Spinal cord (tissue), 10 donors: ENCODE results near the gene STK33. TPM values are rescaled to one million over a fixed set of nuclear protein-coding genes. Genes with fewer than 3 reads are reported as not detected.
"Not testable (repeated sequence)": the region's sequence is repeated elsewhere in the genome, so short reads cannot be mapped to it uniquely, and the experiment has no call there.

Experiments used
- DNase-seq, 6 donors: peaks; one replicate each; pipeline versions ENCODE4 v3.0.0 to v3.0.0-alpha.2; 2013 to 2015; ENCODE audit warnings: low spot score in 6 of 6, low read depth in 4 of 6
- H3K27ac ChIP-seq: one replicate; pipeline ENCODE4 v1.5.1; 2013; ENCODE audit warnings: low read depth, low read length, control low read depth
- H3K27me3 ChIP-seq: one replicate; pipeline ENCODE4 v1.6.1; 2013; ENCODE audit warnings: low read length; ENCODE audit not compliant: control insufficient read depth, insufficient read depth
- H3K36me3 ChIP-seq: one replicate; pipeline ENCODE4 v1.6.1; 2013; ENCODE audit warnings: low read length; ENCODE audit not compliant: control insufficient read depth, insufficient read depth
- H3K4me1 ChIP-seq: one replicate; pipeline ENCODE4 v1.6.1; 2013; ENCODE audit warnings: low read length; ENCODE audit not compliant: control insufficient read depth, insufficient read depth
- H3K4me3 ChIP-seq: one replicate; pipeline ENCODE4 v1.5.1; 2013; ENCODE audit warnings: low read depth, low read length, control low read depth
- H3K9me3 ChIP-seq: one replicate; pipeline ENCODE4 v1.6.1; 2013; ENCODE audit warnings: low read length; ENCODE audit not compliant: control insufficient read depth, insufficient read depth
- WGBS: methylation state at CpG from one replicate; pipeline ENCODE4 v1.1.5; 2013; ENCODE audit warnings: missing lambda C conversion rate; ENCODE audit not compliant: insufficient coverage; 5-methylcytosine and 5-hydroxymethylcytosine counted together
- polyA plus RNA-seq, 2 donors: library from polyadenylated mRNA; unstranded; fragments of 120-200 nt; gene quantifications; one replicate each; pipeline ENCODE4 v1.2.1, GENCODE V29; 2013; ENCODE audit not compliant: insufficient read length in 2 of 2
- total RNA-seq, 2 donors: library from RNA; depleted of rRNA in 1 of 2; stranded (reverse); fragments of 120-200 nt in 1 of 2; fragments of >200 nt in 1 of 2; gene quantifications; one replicate each; pipeline versions ENCODE4 v1.2.3 to v1.2.4, GENCODE V29; 2013 to 2014
- donor health status: healthy.

The STK33 gene
- total and polyA plus RNA-seq, 4 donors = 23.0 to 40.6 (median 27.1) TPM

DNA sequence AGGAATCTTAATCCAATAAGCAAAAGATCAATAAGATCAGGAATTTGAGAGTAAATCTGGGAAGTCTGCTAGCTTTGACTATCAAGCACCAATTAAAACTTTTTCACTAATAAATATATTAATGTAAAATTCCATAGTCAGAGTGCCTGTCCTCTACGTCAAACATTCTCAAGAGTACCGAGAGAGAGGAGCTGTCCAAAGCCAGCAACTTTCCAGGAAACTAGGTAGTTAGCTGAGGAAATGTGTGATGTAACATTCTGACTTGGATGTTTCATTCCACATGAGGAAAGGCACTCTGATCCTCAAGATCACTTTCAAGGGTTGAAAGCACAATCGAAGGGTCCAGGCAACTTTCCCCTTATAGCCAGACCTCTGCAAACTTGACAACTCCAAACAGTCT, 113.2 kb downstream of the STK33 start:
- no peak for DNase-seq
- WGBS = 92% methylated on average over 2 of the region's 3 CpGs
- no peaks in the 10 kb centered on the region for H3K4me1 ChIP-seq
- H3K36me3 ChIP-seq = no peaks in the 10 kb centered on the region
- H3K27me3 ChIP-seq = no peaks in the 10 kb centered on the region
- H3K4me3 ChIP-seq = no peak overlapping the region
- H3K27ac ChIP-seq = no peak overlapping the region
- H3K9me3 ChIP-seq = no peaks in the 10 kb centered on the region

DNA sequence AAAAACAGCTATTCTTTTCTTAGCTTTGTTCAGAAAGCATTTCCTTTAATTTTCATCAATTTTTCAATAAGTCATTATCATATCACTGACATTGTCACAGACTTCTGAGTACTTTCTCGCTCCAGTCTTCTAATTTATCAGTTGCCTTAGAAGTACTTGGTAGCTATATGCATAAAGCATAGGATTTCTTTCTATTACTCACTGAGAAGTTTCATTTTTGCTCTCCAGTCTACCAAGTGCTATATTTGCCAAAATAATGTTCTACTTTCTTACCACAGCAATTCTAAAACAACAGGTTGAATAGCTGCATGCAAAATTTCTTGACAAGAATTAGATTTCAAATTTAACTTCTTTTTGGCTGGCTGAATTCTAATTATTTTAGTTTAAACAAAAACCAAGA, 116.3 kb downstream of the STK33 start:
- no peak for DNase-seq
- Histone ChIP-seq H3K27ac (no peak overlapping the region), H3K4me1 (no peaks in the 10 kb centered on the region), H3K36me3 (no peaks in the 10 kb centered on the region), H3K4me3 (no peak overlapping the region), H3K27me3 (no peaks in the 10 kb centered on the region), H3K9me3 (no peaks in the 10 kb centered on the region)
- no CpG with 5 or more reads among the region's 1 CpG for WGBS

DNA sequence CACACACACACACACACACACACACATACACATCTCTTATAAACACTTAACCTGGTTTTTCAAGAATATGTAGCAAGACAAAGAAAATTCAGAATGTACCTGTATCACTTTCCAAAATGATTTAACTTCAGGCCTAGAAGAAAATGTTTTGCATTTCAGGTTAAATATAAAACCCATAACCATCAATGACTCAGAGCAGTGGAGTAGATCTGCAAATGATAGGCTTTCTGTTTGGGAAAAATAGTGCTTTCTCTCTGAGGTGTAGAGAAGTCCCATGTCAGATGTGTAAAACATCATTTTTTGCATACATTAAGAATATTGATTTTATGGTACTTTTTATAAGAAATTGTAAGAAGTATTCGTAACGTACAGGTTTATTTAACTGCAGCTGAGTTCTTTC, 116.9 kb downstream of the STK33 start:
- WGBS = no CpG with 5 or more reads among the region's 2 CpGs
- no peaks in the 10 kb centered on the region for H3K9me3 ChIP-seq
- no peaks in the 10 kb centered on the region for H3K4me1 ChIP-seq

DNA sequence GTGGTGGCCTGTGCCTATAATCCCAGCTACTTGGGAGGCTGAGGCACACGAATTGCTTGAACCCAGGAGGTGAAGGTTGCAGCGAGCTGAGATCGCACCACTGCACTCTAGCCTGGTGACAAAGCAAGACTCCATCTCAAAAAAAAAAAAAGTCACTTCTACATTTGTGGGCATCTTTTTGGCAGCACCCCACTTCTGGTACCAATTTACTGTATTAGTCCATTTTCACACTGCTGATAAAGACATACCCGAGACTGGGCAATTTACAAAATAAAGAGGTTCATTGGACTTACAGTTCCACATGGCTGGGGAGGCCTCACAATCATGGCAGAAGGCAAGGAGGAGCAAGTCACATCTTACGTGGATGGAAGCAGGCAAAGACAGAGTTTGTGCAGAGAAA, 126.2 kb downstream of the STK33 start:
- not testable (repeated sequence) for H3K36me3 ChIP-seq, DNase-seq, H3K27ac ChIP-seq, H3K9me3 ChIP-seq, H3K27me3 ChIP-seq, H3K4me1 ChIP-seq, H3K4me3 ChIP-seq
- WGBS = 100% methylated on average over 2 of the region's 5 CpGs

More for the DNA sequence above, 116.9 kb downstream of the STK33 start:
- Histone ChIP-seq H3K4me3 (no peak overlapping the region), H3K27ac (no peak overlapping the region), H3K27me3 (no peaks in the 10 kb centered on the region), H3K36me3 (no peaks in the 10 kb centered on the region)
- DNase-seq = no peak

DNA sequence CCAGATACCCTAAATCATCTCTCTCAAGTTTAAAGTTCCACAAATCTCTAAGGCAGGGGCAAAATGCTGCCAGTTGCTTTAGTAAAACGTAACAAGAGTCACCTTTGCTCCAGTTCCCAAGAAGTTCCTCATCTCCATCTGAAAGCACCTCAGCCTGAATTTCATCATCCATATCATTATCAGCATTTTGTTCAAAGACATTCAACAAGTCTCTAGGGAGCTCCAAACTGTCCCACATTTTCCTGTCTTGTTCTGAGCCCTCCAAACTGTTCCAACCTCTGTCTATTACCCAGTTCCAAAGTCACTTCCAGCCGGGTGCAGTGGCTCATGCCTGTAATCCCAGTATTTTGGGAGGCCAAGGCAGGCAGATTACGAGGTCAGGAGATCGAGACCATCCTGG, 126.7 kb downstream of the STK33 start:
- not testable (repeated sequence) for H3K9me3 ChIP-seq, H3K4me1 ChIP-seq, H3K36me3 ChIP-seq, H3K4me3 ChIP-seq, H3K27ac ChIP-seq, DNase-seq, H3K27me3 ChIP-seq
- 96% methylated on average over 3 of the region's 4 CpGs for WGBS

DNA sequence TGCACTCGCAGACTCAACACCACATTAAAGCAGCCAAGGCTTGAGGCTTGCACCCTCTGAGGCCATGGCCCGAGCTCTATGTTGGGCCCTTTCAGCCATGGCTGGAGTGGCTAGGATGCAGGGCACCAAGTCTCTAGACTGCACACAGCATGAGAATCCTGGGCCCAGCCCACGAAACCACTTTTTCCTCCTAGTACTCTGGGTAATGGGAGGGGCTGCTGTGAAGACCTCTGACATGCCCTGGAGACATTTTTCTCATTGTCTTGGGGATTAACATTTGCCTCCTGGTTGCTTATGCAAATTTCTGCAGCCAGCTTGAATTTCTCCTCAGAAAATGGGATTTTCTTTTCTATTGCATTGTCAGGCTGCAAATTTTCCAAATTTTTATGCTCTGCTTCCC, 127.1 kb downstream of the STK33 start:
- H3K4me1 ChIP-seq, H3K4me3 ChIP-seq, H3K36me3 ChIP-seq, DNase-seq, H3K27ac ChIP-seq, H3K27me3 ChIP-seq, H3K9me3 ChIP-seq: not testable (repeated sequence)
- 97% methylated on average over 3 of the region's 3 CpGs for WGBS

DNA sequence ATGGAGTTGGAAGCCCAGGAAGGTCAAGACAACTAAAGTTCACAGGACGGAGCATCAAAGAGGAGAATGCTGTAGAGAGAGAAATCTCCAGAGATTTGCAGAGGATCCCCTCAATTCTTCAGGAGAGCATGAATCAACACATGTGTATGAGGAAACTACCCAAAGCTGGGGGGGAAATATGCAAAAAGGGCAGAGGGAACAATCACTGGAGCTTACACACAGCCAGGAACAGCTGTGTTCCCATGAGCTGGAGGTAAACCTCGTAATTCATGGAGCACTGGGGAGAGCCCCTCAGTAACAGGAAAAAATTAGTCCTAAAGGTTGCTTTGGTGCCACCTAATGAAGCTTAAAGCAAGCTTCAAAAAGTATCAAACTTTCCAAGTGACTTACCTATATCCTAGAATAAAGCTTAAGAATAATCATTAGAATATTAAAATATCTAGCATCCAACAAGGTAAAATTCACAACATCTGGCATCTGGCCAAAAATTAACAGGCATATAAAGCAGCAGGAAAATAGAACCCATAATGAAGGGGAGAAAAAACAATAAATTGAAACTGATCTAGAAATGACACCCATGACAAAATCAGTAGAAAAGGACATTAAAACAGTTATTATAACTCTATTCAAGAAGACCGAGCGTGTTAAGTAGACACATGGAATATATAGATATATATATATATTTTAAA, 134.2 kb downstream of the STK33 start:
- Histone ChIP-seq H3K27me3 (no peaks in the 10 kb centered on the region), H3K4me3 (no peak overlapping the region)

DNA sequence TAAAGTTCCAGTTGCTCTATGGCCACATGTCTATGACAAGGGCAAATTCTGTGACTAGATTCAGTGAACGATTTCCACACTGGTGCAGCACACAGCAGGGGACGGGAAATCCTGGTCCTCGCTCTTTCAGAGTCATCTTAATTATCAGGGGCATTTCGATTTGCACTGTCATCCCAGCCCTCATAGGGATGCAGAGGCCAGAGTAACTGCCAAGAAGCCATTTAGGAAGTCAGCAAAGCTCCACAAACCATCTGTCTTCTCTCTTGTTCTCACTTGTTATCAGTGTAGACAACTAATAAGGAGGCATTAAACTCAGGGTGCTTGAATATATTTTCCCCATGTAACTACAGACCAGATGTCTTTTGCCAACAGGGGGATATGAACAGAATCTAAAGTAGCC, 151.7 kb downstream of the STK33 start:
- Histone ChIP-seq H3K27ac (no peak overlapping the region), H3K9me3 (no peaks in the 10 kb centered on the region), H3K27me3 (no peaks in the 10 kb centered on the region), H3K4me3 (no peak overlapping the region), H3K36me3 (no peaks in the 10 kb centered on the region), H3K4me1 (no peaks in the 10 kb centered on the region)
- peak in 2 of 6 donors; percentile 13 to 71 for DNase-seq
- 38% methylated on average over 3 of the region's 4 CpGs for WGBS

More for the DNA sequence above, 134.2 kb downstream of the STK33 start:
- WGBS = 52% methylated on average over 2 of the region's 4 CpGs
- Histone ChIP-seq H3K9me3 (no peaks in the 10 kb centered on the region), H3K4me1 (no peaks in the 10 kb centered on the region), H3K36me3 (no peaks in the 10 kb centered on the region), H3K27ac (no peak overlapping the region)
- no peak for DNase-seq

DNA sequence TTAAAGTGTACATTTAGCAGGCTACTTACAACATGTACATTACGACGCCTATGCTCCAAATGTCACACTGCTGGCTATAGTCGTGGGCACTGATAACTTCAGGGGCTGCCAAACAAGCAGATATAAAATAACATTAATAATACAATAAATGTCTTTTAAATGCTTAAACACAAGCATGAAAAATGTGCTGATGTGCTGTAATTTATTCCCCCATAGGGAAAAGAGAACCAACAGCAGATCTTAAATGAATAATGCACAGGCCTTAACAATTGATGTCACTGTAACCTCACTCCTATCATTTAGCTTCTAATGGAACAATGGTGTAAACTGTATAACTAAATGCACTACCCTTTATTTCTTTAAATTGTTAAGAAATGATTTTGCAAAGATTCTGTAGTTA, 153.4 kb downstream of the STK33 start:
- no CpG with 5 or more reads among the region's 3 CpGs for WGBS
- Histone ChIP-seq H3K27me3 (no peaks in the 10 kb centered on the region), H3K4me3 (no peak overlapping the region), H3K36me3 (no peaks in the 10 kb centered on the region), H3K4me1 (no peaks in the 10 kb centered on the region), H3K9me3 (no peaks in the 10 kb centered on the region), H3K27ac (no peak overlapping the region)
- DNase-seq = peak in 1 of 6 donors; percentile 6

DNA sequence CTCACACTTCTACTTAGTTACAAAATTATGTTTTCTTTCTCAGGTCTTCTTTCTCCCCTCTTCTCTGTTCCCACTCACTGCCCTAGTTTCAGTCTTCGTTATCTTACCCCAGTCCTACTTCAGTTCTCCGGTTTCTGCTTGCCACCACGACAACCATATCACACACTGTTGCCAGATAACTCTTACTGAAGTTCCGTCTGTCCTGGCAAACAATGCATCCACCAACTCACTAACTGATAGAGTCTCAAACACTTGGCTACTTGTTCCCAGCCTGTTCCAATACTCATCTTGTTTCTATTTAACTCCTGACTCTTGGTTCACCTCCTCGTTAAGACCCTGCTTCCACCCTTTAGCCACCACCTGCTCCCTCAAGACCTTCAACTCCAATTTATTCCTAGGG, 164.5 kb downstream of the STK33 start:
- 88% methylated on average over 5 of the region's 5 CpGs for WGBS
- Histone ChIP-seq H3K4me1 (no peaks in the 10 kb centered on the region), H3K27me3 (no peaks in the 10 kb centered on the region), H3K9me3 (no peaks in the 10 kb centered on the region), H3K36me3 (peaks cover 5% of the 10 kb centered on the region), H3K27ac (no peak overlapping the region), H3K4me3 (no peak overlapping the region)
- DNase-seq = no peak
